Upper lobe of left lung (tissue), 6 donors: ENCODE measurements around the gene FAM83D. TPM values are rescaled to one million over a fixed set of nuclear protein-coding genes. Genes with fewer than 3 reads are reported as not detected.
A peak's percentile ranks its signal among the peaks of the same experiment; 100 is the strongest.

Experiments
- ATAC-seq, 2 donors: fragments of 200-7000 bp; cut with Tn5 transposase; one replicate each; pipeline ENCODE4 v1.9.1; 2022; ENCODE audit warnings: mild to moderate bottlenecking in 2 of 2, moderate library complexity in 2 of 2; ENCODE audit not compliant: low FRiP score in 2 of 2
- DNase-seq, 2 donors: peaks; one replicate each; pipeline ENCODE4 v3.0.0-alpha.2; 2019 to 2020
- H3K27ac ChIP-seq, 4 donors: fragments of 200-600 bp; sonication (generic); one replicate each; pipeline ENCODE4 v1.5.1; 2016 to 2019
- H3K27me3 ChIP-seq, 4 donors: fragments of 200-600 bp; sonication (generic); one replicate each; pipeline ENCODE4 v1.5.1; 2017 to 2019
- H3K36me3 ChIP-seq, 4 donors: fragments of 200-600 bp; sonication (generic); one replicate each; pipeline ENCODE4 v1.5.1; 2016 to 2019
- H3K4me1 ChIP-seq, 4 donors: fragments of 200-600 bp; sonication (generic); one replicate each; pipeline ENCODE4 v1.5.1; 2018 to 2019
- H3K4me3 ChIP-seq, 4 donors: fragments of 200-600 bp; sonication (generic); one replicate each; pipeline ENCODE4 v1.5.1; 2017 to 2019; ENCODE audit warnings: mild to moderate bottlenecking in 2 of 4, moderate library complexity in 1 of 4
- H3K9me3 ChIP-seq, 4 donors: fragments of 200-600 bp; sonication (generic); one replicate each; pipeline ENCODE4 v1.5.1; 2018 to 2019
- CTCF ChIP-seq, 6 experiments: fragments of 450-650 bp in 4 of 6; fragments of 200-600 bp in 2 of 6; sonication (generic) in 2 of 6; IDR thresholded peaks; one replicate each; pipeline ENCODE4 v1.5.1; 2016 to 2019; ENCODE audit warnings: antibody characterized with exemption in 6 of 6
- EP300 ChIP-seq, 4 donors: sonication (generic); formaldehyde crosslinking; IDR thresholded peaks; one replicate each; pipeline ENCODE4 v1.5.1; 2017; ENCODE audit warnings: antibody characterized with exemption in 4 of 4, control low read depth in 2 of 4
- POLR2A ChIP-seq, 4 donors: fragments of 450-650 bp; IDR thresholded peaks; one replicate each; pipeline ENCODE4 v1.5.1; 2016 to 2017; ENCODE audit warnings: antibody characterized with exemption in 4 of 4, mild to moderate bottlenecking in 2 of 4
- POLR2AphosphoS5 ChIP-seq, 2 donors: sonication (generic); formaldehyde crosslinking; IDR thresholded peaks; one replicate each; pipeline ENCODE4 v1.5.1; 2017; ENCODE audit warnings: antibody characterized with exemption in 2 of 2
- WGBS, 2 donors: methylation state at CpG; one replicate each; pipeline ENCODE4 v1.1.5; 2017 to 2018; 5-methylcytosine and 5-hydroxymethylcytosine counted together
- total RNA-seq, 6 donors: library from RNA; depleted of rRNA in 4 of 6; stranded (reverse); fragments of >200 nt in 4 of 6; gene quantifications; one replicate each; pipeline versions ENCODE4 v1.1.0 to v1.2.1, GENCODE V29; 2016 to 2021
- donor health status: DM: no; HTN: no; CAD: no; lungs with moderate emphysema.
- donor health status: DM: no; HTN: yes; CAD: no; lungs with severe emphysema.

Gene FAM83D
- total RNA-seq, 6 donors from 2014 or later, result 1.0 to 4.8 (median 3.0) TPM

- no peaks in the 10 kb centered on the region for H3K9me3 ChIP-seq
- TF ChIP-seq CTCF (IDR thresholded peaks at IDR 0.05) (no peak), EP300 (IDR thresholded peaks at IDR 0.05) (no peak), POLR2A (IDR thresholded peaks at IDR 0.05) (no peak), POLR2AphosphoS5 (IDR thresholded peaks at IDR 0.05) (no peak)
- H3K27me3 ChIP-seq, result no peaks in the 10 kb centered on the region
- H3K27ac ChIP-seq, result no peak overlapping the region
- DNase-seq, result no peak
- 94 to 100% methylated on average over 4 of the region's 4 CpGs for WGBS, 2 donors
- H3K36me3 ChIP-seq, result no peaks in the 10 kb centered on the region
- no peak overlapping the region for H3K4me3 ChIP-seq
- no peak for ATAC-seq
- peaks cover 3 to 13% (median 4%) of the 10 kb centered on the region in 4 donors for H3K4me1 ChIP-seq
Measured at GRCh38 chr20:38931984-38932383, 5.8 kb downstream of the FAM83D start.

- TF ChIP-seq CTCF (IDR thresholded peaks at IDR 0.05) (no peak), POLR2A (IDR thresholded peaks at IDR 0.05) (no peak), EP300 (IDR thresholded peaks at IDR 0.05) (no peak), POLR2AphosphoS5 (IDR thresholded peaks at IDR 0.05) (no peak)
- peaks cover 0 to 8% (median 0%) of the 10 kb centered on the region in 4 donors for H3K4me1 ChIP-seq
- no peak overlapping the region for H3K4me3 ChIP-seq
- DNase-seq (no peak), ATAC-seq (peak in 1 of 2 donors; percentile 69)
- no peaks in the 10 kb centered on the region for H3K9me3 ChIP-seq
- no peak overlapping the region for H3K27ac ChIP-seq
- no peaks in the 10 kb centered on the region for H3K36me3 ChIP-seq
- H3K27me3 ChIP-seq, result no peaks in the 10 kb centered on the region
- 71 to 77% methylated on average over 7 to 9 of the region's 9 CpGs for WGBS, 2 donors
Measured at GRCh38 chr20:38932457-38933120, 6.4 kb downstream of the FAM83D start.

GRCh38 chr20:38934530-38934929 is 8.3 kb downstream of the FAM83D start:
- Histone ChIP-seq H3K9me3 (no peaks in the 10 kb centered on the region), H3K4me3 (no peak overlapping the region), H3K4me1 (no peaks in the 10 kb centered on the region), H3K27ac (no peak overlapping the region), H3K27me3 (no peaks in the 10 kb centered on the region), H3K36me3 (no peaks in the 10 kb centered on the region)
- DNase-seq (no peak), ATAC-seq (no peak)
- no peak for TF ChIP-seq CTCF (IDR thresholded peaks at IDR 0.05)
- no peak for TF ChIP-seq EP300 (IDR thresholded peaks at IDR 0.05)
- no peak for TF ChIP-seq POLR2A (IDR thresholded peaks at IDR 0.05)
- no peak for TF ChIP-seq POLR2AphosphoS5 (IDR thresholded peaks at IDR 0.05)
- WGBS, 2 donors, result 87 to 95% methylated on average over 5 of the region's 5 CpGs

- TF ChIP-seq CTCF (IDR thresholded peaks at IDR 0.05) (no peak), EP300 (IDR thresholded peaks at IDR 0.05) (no peak)
- no peak overlapping the region for H3K4me3 ChIP-seq
- H3K4me1 ChIP-seq, result no peaks in the 10 kb centered on the region
- no peak overlapping the region for H3K27ac ChIP-seq
- WGBS, 2 donors, result 72 to 81% methylated on average over 3 of the region's 3 CpGs
- H3K36me3 ChIP-seq, result no peaks in the 10 kb centered on the region
- no peak for ATAC-seq
- no peak for DNase-seq
- H3K27me3 ChIP-seq, result no peaks in the 10 kb centered on the region
- H3K9me3 ChIP-seq, result no peaks in the 10 kb centered on the region
Measured at GRCh38 chr20:38935285-38935684, 9.1 kb downstream of the FAM83D start.

- Histone ChIP-seq H3K36me3 (no peaks in the 10 kb centered on the region), H3K27me3 (no peaks in the 10 kb centered on the region), H3K4me3 (no peak overlapping the region), H3K9me3 (no peaks in the 10 kb centered on the region), H3K4me1 (no peaks in the 10 kb centered on the region), H3K27ac (no peak overlapping the region)
- ATAC-seq, result no peak
- TF ChIP-seq CTCF (IDR thresholded peaks at IDR 0.05) (no peak), POLR2A (IDR thresholded peaks at IDR 0.05) (no peak), EP300 (IDR thresholded peaks at IDR 0.05) (no peak), POLR2AphosphoS5 (IDR thresholded peaks at IDR 0.05) (no peak)
- WGBS, 2 donors, result 76 to 91% methylated on average over 5 of the region's 5 CpGs
- no peak for DNase-seq
Measured at GRCh38 chr20:38935967-38936407, 9.8 kb downstream of the FAM83D start.
